GM19193 (cell line): Measurements from ENCODE around the gene MED19.

Experiments
- POLR2A ChIP-seq: IDR thresholded peaks from 4 replicates; pipeline ENCODE4 v1.6.1; 2011; ENCODE audit not compliant: insufficient read depth, insufficient read length; ENCODE audit errors: extremely low read depth

The MED19 gene, protein sequence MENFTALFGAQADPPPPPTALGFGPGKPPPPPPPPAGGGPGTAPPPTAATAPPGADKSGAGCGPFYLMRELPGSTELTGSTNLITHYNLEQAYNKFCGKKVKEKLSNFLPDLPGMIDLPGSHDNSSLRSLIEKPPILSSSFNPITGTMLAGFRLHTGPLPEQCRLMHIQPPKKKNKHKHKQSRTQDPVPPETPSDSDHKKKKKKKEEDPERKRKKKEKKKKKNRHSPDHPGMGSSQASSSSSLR

DNA sequence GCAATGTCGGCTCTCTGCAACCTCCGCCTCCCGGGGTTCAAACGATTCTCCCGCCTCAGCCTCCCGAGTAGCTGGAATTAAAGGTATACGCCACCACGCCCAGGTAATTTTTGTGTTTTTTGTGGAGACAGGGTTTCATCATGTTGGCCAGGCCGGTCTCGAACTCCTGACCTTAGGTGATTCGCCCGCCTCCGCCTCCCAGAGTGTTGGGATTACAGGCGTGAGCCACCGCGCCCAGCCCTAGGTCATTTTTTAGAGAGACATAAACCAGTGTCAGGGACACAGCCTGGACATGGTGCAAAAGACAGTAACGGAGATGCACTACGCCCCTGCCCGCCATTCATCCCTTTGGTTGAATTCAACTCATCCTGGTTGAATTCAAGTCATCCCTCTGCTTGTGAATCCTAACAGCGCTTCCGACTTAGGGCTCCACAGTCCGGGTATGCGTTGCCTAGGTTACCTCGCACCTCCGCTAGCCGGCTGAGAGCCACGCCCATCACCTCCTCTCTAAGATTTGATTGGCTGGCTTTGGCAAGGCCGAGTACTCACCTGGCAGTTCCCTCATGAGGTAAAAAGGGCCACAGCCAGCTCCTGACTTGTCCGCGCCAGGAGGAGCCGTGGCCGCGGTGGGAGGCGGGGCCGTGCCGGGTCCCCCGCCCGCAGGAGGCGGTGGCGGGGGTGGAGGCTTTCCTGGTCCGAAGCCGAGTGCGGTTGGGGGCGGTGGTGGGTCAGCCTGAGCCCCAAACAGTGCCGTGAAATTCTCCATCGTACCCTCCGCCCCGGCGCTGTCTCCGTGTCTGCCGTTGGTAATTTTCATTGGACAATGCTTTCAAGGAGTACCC, at the start of gene MED19:
Gene MED19, minus strand, starts transcription at position 802 of the 842 bp plus-strand sequence. Its CDS starts 36 bp downstream, at position 766.
- TF ChIP-seq POLR2A, result peak; percentile 48

DNA sequence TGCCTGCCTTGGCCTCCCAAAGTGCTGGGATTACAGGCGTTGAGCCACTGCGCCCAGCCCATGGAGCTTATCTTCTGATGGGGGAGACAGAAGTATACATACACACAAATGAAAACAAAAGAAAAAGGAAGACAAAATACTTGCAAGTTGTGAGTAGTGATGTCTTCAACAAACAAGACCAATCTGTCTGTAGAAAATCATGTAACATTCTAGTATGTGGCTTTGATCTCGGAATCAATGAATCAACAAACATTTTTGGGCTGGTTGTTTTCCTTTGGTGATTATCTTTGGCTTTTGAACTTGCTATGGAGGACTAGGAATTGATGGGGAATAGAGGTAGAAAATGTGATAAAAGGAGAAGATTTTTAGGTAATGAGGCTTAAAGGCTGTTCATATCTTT, 46.2 kb upstream of the MED19 start:
- TF ChIP-seq POLR2A, result no peak

DNA sequence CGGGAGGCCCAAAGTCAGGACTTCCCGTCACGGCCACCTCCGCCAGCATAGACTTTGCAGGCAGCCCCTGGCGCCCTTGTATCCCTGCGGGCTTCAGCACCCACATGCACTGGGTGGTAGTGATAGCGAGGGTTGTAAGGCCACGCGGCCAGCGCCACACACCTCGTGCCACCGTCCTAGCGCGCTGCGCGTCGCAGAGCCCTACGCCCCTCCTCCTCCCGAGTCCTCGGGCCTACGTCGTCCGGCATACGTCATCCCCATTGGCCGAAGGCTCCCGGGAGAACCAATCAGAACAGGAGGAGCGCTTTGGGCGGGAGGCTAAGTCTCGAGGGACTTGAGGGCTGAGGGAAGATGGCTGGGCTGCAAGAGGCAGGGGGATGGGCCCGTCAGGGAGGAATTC, 40.9 kb upstream of the MED19 start:
- no peak for TF ChIP-seq POLR2A

DNA sequence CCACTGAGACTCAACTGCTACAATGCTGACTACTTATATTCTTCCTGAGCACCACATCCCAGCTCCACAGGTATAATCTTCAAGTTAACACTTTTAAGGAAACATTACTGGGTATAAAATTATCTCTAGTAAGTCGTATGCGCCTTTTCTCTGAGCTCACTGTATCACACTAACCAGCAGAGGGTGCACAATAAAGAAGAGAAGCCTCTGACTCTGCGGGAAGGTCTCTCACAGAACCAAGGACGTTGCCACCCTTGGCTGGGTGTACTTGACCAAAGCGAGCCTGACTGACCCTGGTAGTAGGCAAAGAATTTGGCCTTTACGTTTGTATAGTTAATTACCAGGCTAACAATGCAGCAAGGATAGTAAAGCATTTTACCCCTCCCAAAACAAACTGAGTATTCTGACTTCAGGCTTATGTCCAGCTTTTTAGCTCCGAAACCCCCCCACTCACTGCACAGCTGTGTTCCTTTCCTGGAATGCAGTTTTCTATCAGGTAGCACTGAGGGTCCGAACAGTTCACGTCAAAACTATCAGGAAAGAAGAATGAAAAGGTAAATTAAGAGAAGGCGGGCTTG, 39.8 kb upstream of the MED19 start, which contains the start of gene BTBD18:
Gene BTBD18, minus strand, starts transcription at position 144 of the 578 bp plus-strand sequence. CDS start 631 bp downstream, outside the sequence.
- no peak for TF ChIP-seq POLR2A

DNA sequence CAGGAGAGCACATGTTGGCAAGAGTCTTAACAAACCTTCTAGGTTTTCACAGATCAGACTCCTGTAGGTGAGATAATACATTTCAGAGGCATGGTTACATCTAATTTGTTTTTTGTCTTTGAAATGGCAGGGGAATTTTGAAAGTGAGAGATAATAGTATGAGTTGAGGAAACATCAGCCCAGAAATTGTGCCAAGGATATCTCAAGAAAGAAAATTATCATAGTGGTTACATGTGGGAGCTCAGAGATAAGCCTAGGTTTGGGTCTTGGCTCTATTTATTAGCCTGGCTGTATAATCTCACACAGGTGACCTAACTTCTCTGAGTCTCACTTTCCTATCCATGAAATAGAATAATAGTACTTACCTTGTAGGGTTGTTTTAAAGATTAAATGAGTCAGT, 39.2 kb upstream of the MED19 start:
- TF ChIP-seq POLR2A, result no peak

DNA sequence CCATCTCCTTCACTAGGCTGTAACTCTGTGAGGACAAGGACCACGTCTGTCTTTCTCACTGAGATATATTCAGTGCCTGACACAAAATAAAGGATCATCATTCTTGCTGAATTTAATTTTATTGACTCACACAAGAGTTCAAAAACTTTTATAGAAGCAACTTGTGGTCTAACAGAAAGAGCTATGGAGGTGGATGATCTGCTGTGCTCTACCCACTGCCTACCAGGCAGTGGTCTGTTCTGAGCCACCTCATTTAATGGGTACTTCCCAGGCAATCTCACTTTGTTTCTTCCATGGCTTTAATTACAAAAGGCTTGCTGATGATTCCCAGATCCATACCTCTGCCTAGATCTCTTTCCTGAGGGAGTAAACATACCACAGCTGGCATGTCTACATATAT, 34.9 kb upstream of the MED19 start:
- no peak for TF ChIP-seq POLR2A

DNA sequence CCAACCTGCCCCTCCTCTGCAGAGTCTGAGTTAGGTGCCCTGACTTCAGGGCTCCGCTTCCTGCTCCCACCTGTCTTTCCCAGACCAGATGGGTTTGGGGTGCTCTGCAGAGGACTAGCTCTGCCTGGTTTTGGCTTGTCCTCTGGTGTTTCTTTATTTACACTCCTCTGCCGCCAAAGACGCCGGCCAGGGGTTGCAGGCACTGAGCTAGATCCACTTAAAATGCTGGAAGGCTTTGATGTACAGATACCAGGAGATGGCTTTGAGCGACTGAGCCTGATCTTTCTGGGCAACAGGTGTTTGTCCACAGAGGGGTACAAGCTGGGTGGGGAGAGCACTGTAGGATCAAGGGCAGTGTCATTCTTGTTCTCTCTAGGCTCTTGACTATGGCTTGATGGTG, 33.2 kb upstream of the MED19 start:
- no peak for TF ChIP-seq POLR2A

DNA sequence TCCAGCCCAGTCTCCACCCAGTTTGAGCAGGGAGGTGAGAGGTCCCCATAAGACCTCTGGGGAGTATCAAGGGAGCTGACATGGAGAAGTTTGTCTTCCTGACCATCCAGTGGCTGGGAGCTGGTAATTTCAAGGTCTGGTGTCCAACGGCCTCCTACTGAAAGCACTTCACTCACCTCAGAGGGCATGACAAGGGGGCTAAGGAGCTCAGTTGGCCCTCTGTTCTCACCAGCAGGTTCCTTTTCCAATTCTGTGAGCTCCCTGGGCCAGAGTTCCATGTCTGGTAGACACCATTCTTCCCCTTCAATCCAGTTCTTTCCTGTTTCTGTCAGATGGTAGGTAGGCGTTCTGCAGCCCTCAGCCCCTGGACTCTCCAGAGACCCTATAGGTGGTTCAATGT, 32.3 kb upstream of the MED19 start:
- TF ChIP-seq POLR2A, result peak; percentile 16

DNA sequence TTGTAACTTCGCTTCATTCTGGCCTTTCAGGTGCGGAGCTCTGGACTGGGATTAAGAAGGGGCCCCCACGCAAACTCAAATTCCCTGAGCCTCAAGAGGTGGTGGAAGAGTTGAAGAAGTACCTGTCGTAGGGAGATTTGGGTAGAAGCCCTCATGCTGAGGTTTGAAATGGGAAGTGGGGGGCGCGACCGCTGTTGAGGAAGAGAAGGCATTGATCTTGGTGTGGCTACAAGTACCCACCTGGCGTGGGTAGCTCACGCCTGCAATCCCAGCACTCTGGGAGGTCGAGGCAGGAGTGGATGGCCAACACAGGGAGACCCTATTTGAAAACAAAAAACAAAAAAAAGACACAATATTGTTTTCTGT, 30.1 kb upstream of the MED19 start:
- no peak for TF ChIP-seq POLR2A

DNA sequence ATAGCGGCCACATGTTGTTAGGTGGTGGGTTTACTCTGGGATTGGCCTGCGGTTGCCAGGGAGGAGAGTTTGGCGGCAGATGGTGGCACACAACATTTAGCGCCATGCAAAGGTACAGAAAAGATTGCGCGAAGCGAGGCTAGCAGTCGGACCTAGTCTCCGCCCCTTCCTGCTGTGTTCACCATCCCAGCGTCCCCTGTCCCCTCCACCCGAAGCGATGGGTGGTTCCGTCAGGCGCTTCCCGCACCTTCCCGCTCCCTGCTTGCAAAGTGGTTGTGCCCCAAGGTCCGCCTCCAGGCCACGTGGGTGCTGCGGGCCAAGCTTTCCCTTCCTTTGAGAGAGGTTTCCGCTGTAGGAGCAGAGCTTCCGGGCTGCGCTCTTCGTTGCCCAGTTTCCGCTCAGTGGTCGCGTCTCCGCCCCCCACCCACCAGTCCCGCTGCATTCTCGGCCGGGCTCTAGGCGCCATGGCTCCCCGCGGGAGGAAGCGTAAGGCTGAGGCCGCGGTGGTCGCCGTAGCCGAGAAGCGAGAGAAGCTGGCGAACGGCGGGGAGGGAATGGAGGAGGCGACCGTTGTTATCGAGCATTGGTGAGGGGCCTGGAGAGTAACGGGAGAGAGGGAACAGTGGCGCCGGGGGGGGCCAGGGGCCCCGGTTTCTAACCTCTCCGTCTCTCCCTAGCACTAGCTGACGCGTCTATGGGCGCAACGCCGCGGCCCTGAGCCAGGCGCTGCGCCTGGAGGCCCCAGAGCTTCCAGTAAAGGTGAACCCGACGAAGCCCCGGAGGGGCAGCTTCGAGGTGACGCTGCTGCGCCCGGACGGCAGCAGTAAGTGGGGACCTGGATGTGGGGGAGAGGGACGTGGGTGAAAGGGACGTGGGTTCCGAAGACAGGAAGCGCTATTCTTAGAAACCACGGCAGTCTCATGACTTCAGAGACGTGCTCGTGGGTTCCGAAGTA, 29.4 kb upstream of the MED19 start, which contains the start of gene SELENOH:
Gene SELENOH, plus strand, starts transcription at position 360 of the 955 bp plus-strand sequence. Its CDS starts 105 bp downstream, at position 465.
- peak; percentile 91 for TF ChIP-seq POLR2A

DNA sequence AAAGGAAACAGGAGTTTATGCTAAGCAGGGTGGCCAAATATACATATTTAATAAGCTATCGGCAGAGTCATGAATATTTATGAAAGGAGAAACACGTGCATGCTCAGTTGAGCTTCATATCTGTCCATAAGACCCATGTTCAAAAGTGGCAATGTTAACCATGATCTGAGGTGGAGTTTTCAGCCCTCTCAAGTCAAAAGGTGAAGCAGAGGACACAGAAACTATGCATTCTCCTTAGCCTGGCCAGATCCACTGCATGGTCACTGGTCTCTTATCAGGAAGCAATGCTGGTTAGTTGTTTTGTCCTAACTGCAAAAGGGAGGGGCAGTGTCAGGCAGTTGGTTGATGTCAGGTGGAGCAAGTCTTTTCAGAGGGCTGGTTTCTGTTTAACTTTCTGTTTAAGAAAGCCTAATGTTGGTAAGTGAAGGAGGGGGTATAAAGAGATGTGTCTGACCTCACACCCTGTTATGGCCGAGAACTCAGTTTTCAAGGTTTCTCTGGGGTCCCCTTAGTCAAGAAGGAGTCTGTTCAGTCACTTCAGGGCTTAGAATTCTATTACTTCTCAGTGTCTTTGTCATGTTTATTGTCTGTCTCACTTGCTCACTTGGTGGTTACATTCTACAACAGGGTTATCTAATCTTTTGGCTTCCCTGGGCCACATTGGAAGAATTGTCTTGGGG, 23.7 kb upstream of the MED19 start:
- no peak for TF ChIP-seq POLR2A

DNA sequence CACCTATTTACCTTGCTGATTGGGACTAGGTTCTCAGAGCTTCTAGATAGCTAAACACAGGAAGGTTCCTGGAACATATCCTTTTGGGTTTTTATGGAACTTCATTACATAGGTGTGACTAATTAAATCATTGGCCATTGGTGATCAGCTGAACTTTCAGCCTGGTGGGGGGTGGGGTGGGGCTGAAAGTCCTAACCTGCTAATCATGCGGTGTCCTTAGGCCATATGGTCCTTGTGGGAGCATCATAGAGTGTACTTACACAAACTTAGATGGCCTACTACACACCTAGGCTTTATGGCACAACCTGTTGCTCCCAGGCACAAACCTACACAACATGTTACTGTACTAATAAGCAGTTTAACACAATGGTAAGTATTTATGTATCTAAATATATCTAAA, 20.6 kb upstream of the MED19 start:
- TF ChIP-seq POLR2A, result no peak

DNA sequence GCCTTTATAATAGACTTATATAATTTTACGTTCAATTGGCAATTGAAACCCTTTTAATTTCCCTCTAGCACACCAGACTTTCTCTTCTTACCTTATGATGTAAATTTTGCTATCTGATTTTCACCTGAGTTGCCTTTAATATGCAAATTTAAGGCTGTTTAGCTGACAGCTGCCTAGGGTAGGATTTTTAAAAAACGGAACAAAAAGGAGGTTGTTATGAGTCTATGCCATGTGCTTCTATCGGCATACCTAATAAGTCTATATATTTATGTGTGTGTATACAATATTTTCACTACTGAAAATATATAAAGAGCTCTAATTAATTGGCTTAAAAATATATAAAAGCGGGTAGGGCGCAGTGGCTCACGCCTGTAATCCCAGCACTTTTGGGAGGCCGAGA, 17.5 kb upstream of the MED19 start:
- no peak for TF ChIP-seq POLR2A

DNA sequence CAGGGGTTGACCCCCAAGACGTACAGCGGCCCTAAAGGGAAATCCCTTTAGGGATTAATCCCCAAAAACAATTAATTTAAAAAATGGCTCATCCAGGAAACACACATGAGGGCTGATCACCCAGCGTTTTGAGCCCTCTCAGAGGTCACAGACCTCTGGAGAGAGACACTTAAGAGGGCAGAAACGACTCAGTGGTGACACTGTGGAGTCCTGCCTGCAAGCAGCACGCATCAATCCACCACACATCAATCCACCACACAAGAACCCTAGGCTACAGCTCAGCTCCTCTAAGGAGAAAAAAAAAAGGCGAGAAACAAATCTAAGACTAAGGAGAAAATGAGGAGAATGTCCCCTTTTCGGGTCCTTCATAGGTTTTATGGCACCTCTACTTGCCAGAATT, 16.8 kb upstream of the MED19 start:
- TF ChIP-seq POLR2A, result no peak
